ENCODE measurements around the gene ZNF674.
"Not testable (repeated sequence)": the region's sequence is repeated elsewhere in the genome, so short reads cannot be mapped to it uniquely, and the experiment has no call there.

Gene ZNF674

DNA sequence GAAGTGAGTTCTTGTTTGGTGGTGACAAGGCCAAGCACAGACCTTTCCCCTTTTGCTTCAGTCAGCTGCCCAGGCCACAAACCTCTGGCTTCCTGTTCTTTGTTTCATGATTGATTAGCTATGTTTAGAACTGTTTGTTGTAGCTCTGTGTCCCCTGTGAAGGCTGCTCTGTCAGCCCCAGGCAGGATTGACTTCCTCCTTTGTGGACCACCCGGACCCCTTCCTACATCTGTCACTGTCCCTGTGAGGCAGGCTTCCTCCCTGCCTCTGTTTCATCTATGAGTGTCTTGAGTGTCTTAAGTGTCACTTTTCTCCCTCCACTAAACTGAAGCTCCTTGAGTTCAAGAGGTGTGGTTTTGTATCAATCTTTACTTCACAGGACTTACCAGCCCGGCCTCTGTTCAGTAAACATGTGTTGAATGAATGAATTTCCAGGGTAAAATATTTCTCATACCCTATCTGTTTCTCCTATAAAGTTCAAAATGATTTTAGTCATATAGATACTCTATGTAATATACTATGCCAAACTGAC is 83.5 kb downstream of the ZNF674 start:
- no peak for DNase-seq

GRCh38 chrX:46460801-46461659 is 84.2 kb downstream of the ZNF674 start:
- DNase-seq: not testable (repeated sequence)

GRCh38 chrX:46459603-46460002 is 85.6 kb downstream of the ZNF674 start:
- no peak for DNase-seq

DNA sequence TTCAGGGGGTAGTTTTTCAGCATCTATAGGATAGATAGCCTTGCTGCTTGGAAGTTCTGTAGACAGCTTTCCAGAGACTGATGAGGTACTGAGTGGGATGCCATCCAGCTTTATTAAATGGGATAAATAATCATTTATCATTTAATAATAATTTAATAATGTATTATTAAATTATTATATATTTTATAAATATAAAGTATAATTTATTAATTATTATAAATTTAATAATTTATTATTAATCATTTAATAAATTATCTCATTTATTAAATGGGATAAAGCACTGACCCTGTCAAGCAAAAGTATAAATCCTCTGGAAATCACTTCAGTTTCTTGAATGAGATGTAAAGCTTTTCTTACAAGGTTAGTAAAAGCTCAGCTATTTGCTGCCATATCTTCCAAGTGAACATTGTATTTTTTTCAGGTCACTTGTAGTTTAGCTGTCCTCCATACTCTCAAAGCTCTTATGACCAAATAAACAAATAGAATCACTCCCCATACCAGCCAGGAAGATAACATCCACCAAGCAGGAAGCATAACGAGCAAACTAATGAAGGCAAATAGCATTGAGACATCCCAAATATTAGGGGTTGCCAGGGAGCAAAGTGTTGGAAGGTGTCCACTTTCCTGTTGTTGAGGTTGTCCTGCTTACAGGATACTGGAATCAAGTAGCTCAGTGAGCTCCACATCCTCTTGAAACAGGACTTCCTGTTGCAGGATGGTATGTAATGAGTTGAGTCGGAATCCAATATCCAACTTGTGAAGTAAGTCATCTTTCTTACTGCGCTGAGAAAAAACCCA is 88.9 kb downstream of the ZNF674 start:
- DNase-seq: no peak
